ENCODE data around the gene IRF7.

GRCh38 chr11:587978-588380 is 27.8 kb downstream of the IRF7 start:
- TF ChIP-seq CTCF (IDR thresholded peaks at IDR 0.05; ENCODE audit: low read depth, low read length) (no peak), EZH2phosphoT487 (IDR thresholded peaks at IDR 0.05; ENCODE audit: low read depth) (no peak)
